ENCODE measurements around the gene GARRE1. TPM values are rescaled to one million over a fixed set of nuclear protein-coding genes. Genes with fewer than 3 reads are reported as not detected.

Gene GARRE1
- total RNA-seq, 1 donor from 2014 or later, result 22.5 TPM

DNA sequence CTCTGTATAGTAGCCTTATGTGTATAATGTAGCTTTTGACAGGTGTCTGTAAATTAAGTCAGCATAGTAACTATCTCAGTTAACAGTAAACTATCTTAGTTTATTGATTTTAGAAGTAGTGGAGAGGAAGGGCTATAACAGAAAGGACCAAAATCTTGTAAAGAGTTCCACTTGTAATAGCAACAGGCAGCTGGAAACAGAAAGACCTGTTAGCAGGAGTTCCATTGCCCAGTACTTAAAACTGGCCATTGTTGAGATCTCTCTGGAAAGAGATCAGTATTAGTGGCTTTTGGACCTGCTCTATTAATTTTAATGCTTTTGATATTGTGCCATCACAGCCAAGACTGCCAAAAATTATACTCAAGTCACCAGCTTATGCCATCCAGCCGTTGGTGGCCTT lies 32.0 kb upstream of the GARRE1 start:
- H3K27me3 Mint-ChIP-seq, result no peaks in the 10 kb centered on the region
- peaks cover 58% of the 10 kb centered on the region for H3K36me3 Mint-ChIP-seq
- TF ChIP-seq, protein P1, sequence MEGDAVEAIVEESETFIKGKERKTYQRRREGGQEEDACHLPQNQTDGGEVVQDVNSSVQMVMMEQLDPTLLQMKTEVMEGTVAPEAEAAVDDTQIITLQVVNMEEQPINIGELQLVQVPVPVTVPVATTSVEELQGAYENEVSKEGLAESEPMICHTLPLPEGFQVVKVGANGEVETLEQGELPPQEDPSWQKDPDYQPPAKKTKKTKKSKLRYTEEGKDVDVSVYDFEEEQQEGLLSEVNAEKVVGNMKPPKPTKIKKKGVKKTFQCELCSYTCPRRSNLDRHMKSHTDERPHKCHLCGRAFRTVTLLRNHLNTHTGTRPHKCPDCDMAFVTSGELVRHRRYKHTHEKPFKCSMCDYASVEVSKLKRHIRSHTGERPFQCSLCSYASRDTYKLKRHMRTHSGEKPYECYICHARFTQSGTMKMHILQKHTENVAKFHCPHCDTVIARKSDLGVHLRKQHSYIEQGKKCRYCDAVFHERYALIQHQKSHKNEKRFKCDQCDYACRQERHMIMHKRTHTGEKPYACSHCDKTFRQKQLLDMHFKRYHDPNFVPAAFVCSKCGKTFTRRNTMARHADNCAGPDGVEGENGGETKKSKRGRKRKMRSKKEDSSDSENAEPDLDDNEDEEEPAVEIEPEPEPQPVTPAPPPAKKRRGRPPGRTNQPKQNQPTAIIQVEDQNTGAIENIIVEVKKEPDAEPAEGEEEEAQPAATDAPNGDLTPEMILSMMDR (conservative IDR thresholded peaks at IDR 0.05), result no peak
- H3K27ac Mint-ChIP-seq, result no peak overlapping the region
- H3K4me1 Mint-ChIP-seq (ENCODE audit: unreplicated experiment), result no peaks in the 10 kb centered on the region
- no peak for DNase-seq (ENCODE audit: extremely low spot score, unreplicated experiment)
- no peak overlapping the region for H3K4me3 Mint-ChIP-seq
- H3K9me3 Mint-ChIP-seq, result no peaks in the 10 kb centered on the region

DNA sequence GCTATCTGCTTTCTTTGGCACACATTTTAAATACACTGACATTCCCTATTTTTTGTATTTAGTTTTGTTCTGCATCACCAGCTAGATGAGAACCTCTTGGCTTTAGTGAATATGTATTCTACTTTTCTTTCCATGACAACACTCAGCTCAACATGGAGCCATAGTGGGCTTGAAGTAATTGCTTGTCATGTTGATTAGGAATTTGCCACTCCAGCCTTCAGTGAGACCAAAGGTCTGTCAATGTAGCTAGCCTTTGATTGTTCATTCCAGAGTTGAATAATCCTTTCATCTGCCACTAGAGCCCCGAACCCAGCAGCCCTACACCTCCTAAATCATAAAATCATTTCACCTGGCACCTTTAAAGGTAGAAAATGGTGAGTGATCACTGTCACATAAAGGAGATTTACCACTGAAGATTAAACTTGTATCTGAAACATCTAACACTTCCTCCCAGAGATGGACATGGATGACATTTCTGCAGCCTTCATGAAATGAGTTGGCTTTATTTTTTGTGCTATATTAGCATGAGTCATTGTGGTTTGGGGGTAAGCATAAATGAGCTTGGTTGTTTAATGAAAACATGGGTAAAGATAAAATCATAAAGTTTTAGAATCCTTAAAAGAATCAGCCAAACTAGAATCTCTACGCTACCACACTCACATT lies 29.2 kb upstream of the GARRE1 start:
- H3K27me3 Mint-ChIP-seq, result no peaks in the 10 kb centered on the region
- H3K9me3 Mint-ChIP-seq, result no peaks in the 10 kb centered on the region
- H3K36me3 Mint-ChIP-seq, result peaks cover 55% of the 10 kb centered on the region
- H3K4me1 Mint-ChIP-seq (ENCODE audit: unreplicated experiment), result no peaks in the 10 kb centered on the region
- no peak overlapping the region for H3K27ac Mint-ChIP-seq
- H3K4me3 Mint-ChIP-seq, result no peak overlapping the region
- DNase-seq (ENCODE audit: extremely low spot score, unreplicated experiment), result no peak
- TF ChIP-seq, protein P1 (conservative IDR thresholded peaks at IDR 0.05), result no peak

DNA sequence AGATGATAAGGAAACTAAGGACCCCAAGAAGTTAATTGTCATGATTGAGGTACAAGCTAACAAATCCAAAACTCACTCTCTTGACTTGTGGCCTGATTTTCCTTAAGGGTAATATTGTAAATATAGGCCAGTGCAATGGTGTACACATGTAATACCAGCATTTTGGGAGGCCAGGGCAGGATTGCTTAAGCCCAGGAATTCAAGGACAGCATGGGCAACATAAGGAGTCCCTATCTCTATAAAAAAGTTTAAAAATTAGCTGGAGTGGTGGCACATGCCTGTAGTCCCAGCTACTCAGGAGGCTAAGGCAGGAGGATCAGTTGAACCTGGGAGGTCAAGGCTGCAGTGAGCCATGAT lies 28.7 kb upstream of the GARRE1 start:
- Mint-ChIP-seq H3K27ac (no peak overlapping the region), H3K27me3 (no peaks in the 10 kb centered on the region), H3K4me1 (ENCODE audit: unreplicated experiment) (no peaks in the 10 kb centered on the region), H3K9me3 (no peaks in the 10 kb centered on the region), H3K36me3 (peaks cover 52% of the 10 kb centered on the region), H3K4me3 (no peak overlapping the region)
- no peak for DNase-seq (ENCODE audit: extremely low spot score, unreplicated experiment)
- TF ChIP-seq, protein P1 (conservative IDR thresholded peaks at IDR 0.05), result no peak

DNA sequence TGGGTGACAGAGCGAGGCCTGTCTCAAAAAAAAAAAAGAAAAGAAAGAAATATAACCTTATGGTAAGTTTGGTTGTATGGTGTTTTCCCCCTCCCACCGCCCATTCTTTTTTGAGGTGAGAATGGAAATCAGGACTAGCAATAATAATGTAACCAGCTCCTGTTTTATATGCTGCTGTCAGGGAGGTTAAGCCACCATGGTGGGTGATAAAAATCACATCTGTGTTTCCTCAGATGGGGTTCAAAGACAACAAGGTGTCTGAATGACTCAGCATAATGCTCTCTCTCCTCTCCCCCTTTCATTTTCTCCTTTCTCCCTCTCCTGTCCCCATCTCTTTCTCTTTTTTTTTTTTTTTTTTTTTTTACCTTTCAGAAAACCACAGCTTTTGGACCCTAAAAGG lies 28.3 kb upstream of the GARRE1 start:
- H3K27ac Mint-ChIP-seq, result no peak overlapping the region
- H3K4me1 Mint-ChIP-seq (ENCODE audit: unreplicated experiment), result no peaks in the 10 kb centered on the region
- DNase-seq (ENCODE audit: extremely low spot score, unreplicated experiment), result no peak
- H3K9me3 Mint-ChIP-seq, result no peaks in the 10 kb centered on the region
- TF ChIP-seq, protein P1 (conservative IDR thresholded peaks at IDR 0.05), result no peak
- H3K4me3 Mint-ChIP-seq, result no peak overlapping the region
- H3K27me3 Mint-ChIP-seq, result no peaks in the 10 kb centered on the region
- H3K36me3 Mint-ChIP-seq, result peaks cover 50% of the 10 kb centered on the region

DNA sequence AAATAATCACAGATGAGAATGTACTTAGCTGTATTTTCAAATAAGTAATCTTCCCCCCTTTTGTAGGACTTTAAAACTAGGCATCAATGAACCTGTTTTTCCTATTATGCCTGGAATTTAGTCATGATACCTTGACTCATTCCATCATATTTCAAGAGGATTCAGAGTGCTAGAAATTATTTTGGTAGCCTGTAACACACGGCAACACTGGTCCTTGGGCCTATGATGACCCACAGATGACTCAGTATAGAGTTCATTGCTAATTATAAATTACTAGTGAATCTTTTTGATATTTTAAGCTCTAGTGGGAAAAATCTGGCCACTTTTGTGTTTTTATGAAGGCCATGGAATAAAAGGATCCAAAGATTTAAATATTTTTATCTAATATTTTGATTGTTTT lies 26.0 kb upstream of the GARRE1 start:
- TF ChIP-seq, protein P1 (conservative IDR thresholded peaks at IDR 0.05), result no peak
- no peaks in the 10 kb centered on the region for H3K27me3 Mint-ChIP-seq
- H3K9me3 Mint-ChIP-seq, result no peaks in the 10 kb centered on the region
- peaks cover 3% of the 10 kb centered on the region for H3K4me1 Mint-ChIP-seq (ENCODE audit: unreplicated experiment)
- H3K36me3 Mint-ChIP-seq, result peaks cover 32% of the 10 kb centered on the region
- no peak overlapping the region for H3K27ac Mint-ChIP-seq
- H3K4me3 Mint-ChIP-seq, result no peak overlapping the region
- no peak for DNase-seq (ENCODE audit: extremely low spot score, unreplicated experiment)

DNA sequence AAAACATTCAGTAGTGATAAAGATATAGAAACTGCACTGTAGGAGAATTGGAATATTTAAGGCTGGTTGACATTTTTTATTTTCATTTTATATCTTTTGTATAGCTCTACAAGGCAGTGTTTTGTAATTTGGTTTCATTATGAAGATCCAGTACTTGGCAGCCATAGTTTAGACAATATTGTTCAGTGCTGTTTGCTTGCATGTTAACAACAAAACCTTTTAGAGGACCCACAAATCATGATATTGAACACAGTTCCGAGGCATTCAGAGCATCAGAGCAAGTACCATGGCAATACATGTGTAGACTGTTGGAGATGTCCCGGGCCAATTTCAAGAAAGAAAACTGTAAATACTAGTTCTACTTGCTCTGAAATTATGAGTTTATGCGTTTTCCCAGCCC lies 25.6 kb upstream of the GARRE1 start:
- H3K4me3 Mint-ChIP-seq, result no peak overlapping the region
- no peak overlapping the region for H3K27ac Mint-ChIP-seq
- peaks cover 3% of the 10 kb centered on the region for H3K4me1 Mint-ChIP-seq (ENCODE audit: unreplicated experiment)
- H3K27me3 Mint-ChIP-seq, result no peaks in the 10 kb centered on the region
- H3K36me3 Mint-ChIP-seq, result peaks cover 30% of the 10 kb centered on the region
- no peaks in the 10 kb centered on the region for H3K9me3 Mint-ChIP-seq
- TF ChIP-seq, protein P1 (conservative IDR thresholded peaks at IDR 0.05), result no peak
- no peak for DNase-seq (ENCODE audit: extremely low spot score, unreplicated experiment)

Measured in type B pancreatic cell (in vitro differentiated cells).